ENCODE measurements around the gene IGFL1. TPM values are rescaled to one million over a fixed set of nuclear protein-coding genes. Genes with fewer than 3 reads are reported as not detected.

Gene IGFL1
- total and polyA plus RNA-seq, 2 of the 8 experiments (the other 6 are each of a cell fraction or from before 2014, with no cell fraction given), result not detected

DNA sequence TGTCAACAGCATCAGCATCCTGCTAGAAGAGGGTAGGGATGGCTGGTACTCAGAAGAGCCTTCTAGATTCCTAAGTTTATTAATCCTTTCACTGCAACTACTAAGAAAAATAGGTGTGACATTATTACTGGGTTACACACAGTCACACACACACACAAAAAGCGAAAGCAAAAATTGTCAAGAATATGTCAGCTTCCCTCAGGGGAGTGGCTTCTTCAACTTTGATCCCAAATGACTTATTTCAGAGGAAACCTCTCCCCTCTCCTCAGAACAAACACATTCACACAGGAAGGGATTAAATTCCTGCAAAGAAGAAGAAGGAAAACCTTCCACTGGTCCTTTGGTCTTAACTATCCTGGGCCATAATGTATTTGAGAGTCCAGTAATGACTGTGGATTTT is 20.1 kb upstream of the IGFL1 start:
- 81% methylated on average over 1 of the region's 1 CpG; no CpG with 5 or more reads in 1 of the 2 experiments for whole genome bisulfite sequencing, 2 experiments (ENCODE audit: extremely low coverage in 1 of 2, insufficient coverage in 1 of 2, insufficient read length in 1 of 2, insufficient replicate concordance in 2 of 2, low coverage in 1 of 2, low lambda C conversion rate in 2 of 2, missing lambda C conversion rate in 1 of 2)
- H3K18ac ChIP-seq (ENCODE audit: extremely low read depth, low read length), result no peak overlapping the region
- no peak overlapping the region for H2BK20ac ChIP-seq (ENCODE audit: low read length)
- no peak overlapping the region for H2BK5ac ChIP-seq (ENCODE audit: low read depth, low read length)
- H3K23ac ChIP-seq (ENCODE audit: insufficient read length), result no peak overlapping the region
- ChIA-PET POLR2A (ENCODE audit: partially characterized antibody) (no interaction called here), CTCF (ENCODE audit: partially characterized antibody) (interaction anchor here (1.3 kb wide), 1 partner anchor 132 kb away, joined by 3 read pairs; no protein-coding TSS in a partner anchor)
- H4K91ac ChIP-seq (replicated peaks; ENCODE audit: insufficient read length, low read length), result no peak overlapping the region
- no peak overlapping the region for H2AK5ac ChIP-seq (ENCODE audit: low read depth, low read length)
- no peak overlapping the region for H4K5ac ChIP-seq (ENCODE audit: insufficient read length, low read depth, low read length)
- peaks cover 3 to 17% (median 6%) of the 10 kb centered on the region in 4 experiments; a peak in 5 of 7 replicates for H3K4me1 ChIP-seq (replicated peaks in 1 of 4; ENCODE audit: control insufficient read depth in 3 of 4, insufficient read depth in 4 of 4, low read length in 3 of 4)
- H3K9ac ChIP-seq (replicated peaks in 1 of 4; ENCODE audit: extremely low read depth in 1 of 4, low read depth in 3 of 4, low read length in 3 of 4), result no peak overlapping the region
- H3K9me3 ChIP-seq (ENCODE audit: insufficient read depth in 2 of 2, low read depth in 1 of 2, low read length in 1 of 2), result no peaks in the 10 kb centered on the region
- H4K20me1 ChIP-seq (replicated peaks in 1 of 2; ENCODE audit: control insufficient read depth in 1 of 2, insufficient read depth in 2 of 2, low read length in 2 of 2), result no peaks in the 10 kb centered on the region
- no peak overlapping the region for H3K4me3 ChIP-seq (ENCODE audit: extremely low read depth in 1 of 4, insufficient read depth in 2 of 4, low read depth in 3 of 4, low read length in 4 of 4)
- no peak overlapping the region for H2BK120ac ChIP-seq (replicated peaks; ENCODE audit: low read depth, low read length)
- H3K56ac ChIP-seq (replicated peaks; ENCODE audit: insufficient read length, low read depth, low read length), result no peak overlapping the region
- no peak overlapping the region for H4K8ac ChIP-seq (ENCODE audit: extremely low read depth, insufficient read depth, low read length)
- H3K79me2 ChIP-seq (ENCODE audit: control insufficient read depth in 1 of 2, insufficient read depth in 2 of 2, low read length in 2 of 2), result no peaks in the 10 kb centered on the region
- H3K4me2 ChIP-seq (ENCODE audit: insufficient read depth in 1 of 2, low read depth in 2 of 2, low read length in 2 of 2), result no peak overlapping the region
- 0 out of 2 replicates have a peak overlapping the region, but pooled peaks have one; percentile 46 for H2BK15ac ChIP-seq (ENCODE audit: low read length)
- H3K27me3 ChIP-seq (replicated peaks in 1 of 4; ENCODE audit: control insufficient read depth in 3 of 4, extremely low read depth in 1 of 4, insufficient read depth in 3 of 4, low read length in 3 of 4), result no peaks in the 10 kb centered on the region; a peak in 1 of 7 replicates
- no peaks in the 10 kb centered on the region for H3K36me3 ChIP-seq (ENCODE audit: control insufficient read depth in 2 of 4, insufficient read depth in 4 of 4, low read length in 3 of 4)
- no peaks in the 10 kb centered on the region for H3K23me2 ChIP-seq (ENCODE audit: low read depth, low read length)
- no peak overlapping the region for H3K27ac ChIP-seq (ENCODE audit: low read depth, low read length)
- H3K14ac ChIP-seq (ENCODE audit: insufficient read length), result no peak overlapping the region
- FAIRE-seq (no peak), DNase-seq (ENCODE audit: low read depth in 1 of 2, low spot score in 2 of 2) (no peak)
- no peak overlapping the region for H3K4ac ChIP-seq (replicated peaks; ENCODE audit: insufficient read length, low read depth, low read length)
- peak overlapping the region; percentile 22; the same call in 1 of the 2 replicates for H2BK12ac ChIP-seq (ENCODE audit: low read depth, low read length)
- H2AFZ ChIP-seq (ENCODE audit: low read length), result no peak overlapping the region
- no peaks in the 10 kb centered on the region for H3K79me1 ChIP-seq (ENCODE audit: low read depth, low read length)
- TF ChIP-seq, protein P1, sequence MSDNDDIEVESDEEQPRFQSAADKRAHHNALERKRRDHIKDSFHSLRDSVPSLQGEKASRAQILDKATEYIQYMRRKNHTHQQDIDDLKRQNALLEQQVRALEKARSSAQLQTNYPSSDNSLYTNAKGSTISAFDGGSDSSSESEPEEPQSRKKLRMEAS (IDR thresholded peaks at IDR 0.05), result no peak
- no peak for TF ChIP-seq RNF2 (IDR thresholded peaks at IDR 0.05; ENCODE audit: borderline replicate concordance, low read depth, low read length, missing control alignments, poor library complexity, severe bottlenecking)
- TF ChIP-seq, protein P2, sequence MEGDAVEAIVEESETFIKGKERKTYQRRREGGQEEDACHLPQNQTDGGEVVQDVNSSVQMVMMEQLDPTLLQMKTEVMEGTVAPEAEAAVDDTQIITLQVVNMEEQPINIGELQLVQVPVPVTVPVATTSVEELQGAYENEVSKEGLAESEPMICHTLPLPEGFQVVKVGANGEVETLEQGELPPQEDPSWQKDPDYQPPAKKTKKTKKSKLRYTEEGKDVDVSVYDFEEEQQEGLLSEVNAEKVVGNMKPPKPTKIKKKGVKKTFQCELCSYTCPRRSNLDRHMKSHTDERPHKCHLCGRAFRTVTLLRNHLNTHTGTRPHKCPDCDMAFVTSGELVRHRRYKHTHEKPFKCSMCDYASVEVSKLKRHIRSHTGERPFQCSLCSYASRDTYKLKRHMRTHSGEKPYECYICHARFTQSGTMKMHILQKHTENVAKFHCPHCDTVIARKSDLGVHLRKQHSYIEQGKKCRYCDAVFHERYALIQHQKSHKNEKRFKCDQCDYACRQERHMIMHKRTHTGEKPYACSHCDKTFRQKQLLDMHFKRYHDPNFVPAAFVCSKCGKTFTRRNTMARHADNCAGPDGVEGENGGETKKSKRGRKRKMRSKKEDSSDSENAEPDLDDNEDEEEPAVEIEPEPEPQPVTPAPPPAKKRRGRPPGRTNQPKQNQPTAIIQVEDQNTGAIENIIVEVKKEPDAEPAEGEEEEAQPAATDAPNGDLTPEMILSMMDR (IDR thresholded peaks at IDR 0.05; ENCODE audit: control extremely low read depth in 1 of 3, insufficient read depth in 1 of 3, low read depth in 1 of 3, low read length in 3 of 3), result no peak
- TF ChIP-seq SP1 (IDR thresholded peaks at IDR 0.05; ENCODE audit: low read depth, low read length), result no peak
- no peak for TF ChIP-seq TAF1 (IDR thresholded peaks at IDR 0.05; ENCODE audit: low read depth, low read length)
- no peak for TF ChIP-seq NRF1 (IDR thresholded peaks at IDR 0.05; ENCODE audit: low read depth, low read length)
- TF ChIP-seq SRF (IDR thresholded peaks at IDR 0.05; ENCODE audit: low read depth, low read length), result no peak
- no peak for TF ChIP-seq ZNF274 (IDR thresholded peaks at IDR 0.05; ENCODE audit: borderline replicate concordance, extremely low read depth, low read length)
- no peak for TF ChIP-seq TEAD4 (IDR thresholded peaks at IDR 0.05; ENCODE audit: low read depth, low read length)
- TF ChIP-seq HDAC2 (IDR thresholded peaks at IDR 0.05; ENCODE audit: borderline replicate concordance in 1 of 2, low read depth in 2 of 2, low read length in 2 of 2), result no peak
- TF ChIP-seq CTBP2 (IDR thresholded peaks at IDR 0.05; ENCODE audit: borderline replicate concordance, insufficient read depth, insufficient read length, low read length), result no peak

All from H1 (cell line).